ENCODE measurements around the gene NR1H3. TPM values are rescaled to one million over a fixed set of nuclear protein-coding genes. Genes with fewer than 3 reads are reported as not detected.

NR1H3 gene
- total RNA-seq, 1 experiment from 2014 or later = 26.3 TPM

- Histone ChIP-seq H4K8ac (replicated peaks; ENCODE audit: insufficient read length, low read depth, low read length) (no peak overlapping the region), H3T11ph (ENCODE audit: low read length) (no peak overlapping the region), H3K14ac (ENCODE audit: insufficient read depth, low read length) (no peak overlapping the region), H3K79me2 (ENCODE audit: insufficient read depth, low read length) (peaks cover 12% of the 10 kb centered on the region; the same call in 1 of the 2 replicates), H3K56ac (ENCODE audit: insufficient read length, low read depth, low read length) (no peak overlapping the region), H4K20me1 (ENCODE audit: control insufficient read depth, insufficient read depth, insufficient read length) (no peaks in the 10 kb centered on the region), H3K23ac (ENCODE audit: insufficient read length, low read depth, low read length) (no peak overlapping the region), H2BK120ac (ENCODE audit: low read depth, low read length, poor library complexity, severe bottlenecking) (no peak overlapping the region), H4K5ac (ENCODE audit: insufficient read length, low read depth, low read length) (no peak overlapping the region), H4K91ac (ENCODE audit: insufficient read length, low read depth, low read length) (no peak overlapping the region), H2BK5ac (ENCODE audit: insufficient read length, low read length) (no peak overlapping the region), H3K27me3 (ENCODE audit: insufficient read depth, low read length) (no peaks in the 10 kb centered on the region), H3K9ac (ENCODE audit: extremely low read depth, insufficient read length, low read length) (no peak overlapping the region), H3K18ac (ENCODE audit: insufficient read length, low read depth, low read length) (no peak overlapping the region), H2AK5ac (ENCODE audit: insufficient read length, low read length) (no peak overlapping the region), H2BK12ac (ENCODE audit: insufficient read length, low read depth, low read length) (no peak overlapping the region), H3K4me1 (ENCODE audit: insufficient read depth, low read length) (no peaks in the 10 kb centered on the region; the same call in 1 of the 2 replicates), H3K9me3 (ENCODE audit: control insufficient read depth, low read depth, low read length) (no peaks in the 10 kb centered on the region), H2AFZ (ENCODE audit: low read length) (no peak overlapping the region), H3K27ac (ENCODE audit: insufficient read length, low read depth, low read length) (no peak overlapping the region), H2BK20ac (ENCODE audit: low read depth, low read length, poor library complexity, severe bottlenecking) (no peak overlapping the region), H3K23me2 (ENCODE audit: insufficient read length, low read depth, low read length, poor library complexity, severe bottlenecking) (peaks cover 7% of the 10 kb centered on the region), H3K4me2 (ENCODE audit: insufficient read depth, insufficient read length, low read length) (no peak overlapping the region), H3K79me1 (ENCODE audit: insufficient read depth, low read depth, low read length, poor library complexity, severe bottlenecking) (no peaks in the 10 kb centered on the region), H2BK15ac (ENCODE audit: low read depth, low read length) (no peak overlapping the region), H3K4ac (ENCODE audit: low read depth, low read length) (no peak overlapping the region)
- DNase-seq = no peak
- no peak overlapping the region for H3K4me3 Mint-ChIP-seq
- H3K9me3 Mint-ChIP-seq = no peaks in the 10 kb centered on the region
- no peak for TF ChIP-seq CTCF (conservative IDR thresholded peaks at IDR 0.05)
- no peaks in the 10 kb centered on the region for H3K27me3 Mint-ChIP-seq (ENCODE audit: low read depth)
- peaks cover 17 to 23% of the 10 kb centered on the region in 2 experiments for H3K4me1 Mint-ChIP-seq
- H3K27ac Mint-ChIP-seq = no peak overlapping the region; a peak in 1 of 7 replicates
- peaks cover 18 to 52% (median 45%) of the 10 kb centered on the region in 3 experiments; a peak in 6 of 7 replicates for H3K36me3 Mint-ChIP-seq (ENCODE audit: insufficient read depth in 1 of 3, low read depth in 3 of 3)
- WGBS (ENCODE audit: extremely low coverage, insufficient read length, low lambda C conversion rate) = no CpG with 5 or more reads among the region's 28 CpGs
These were observed 16.9 kb downstream of the NR1H3 start for GRCh38 chr11:47274495-47275235.

All from H9 (cell line).